ENCODE data around the gene DEAF1. TPM values are rescaled to one million over a fixed set of nuclear protein-coding genes. Genes with fewer than 3 reads are reported as not detected.
A peak's percentile ranks its signal among the peaks of the same experiment; 100 is the strongest.

The DEAF1 gene
- total and polyA plus RNA-seq, 2 of the 13 experiments (the other 11 are each of a cell fraction or from before 2014, with no cell fraction given): 22.3 to 29.6 TPM

DNA sequence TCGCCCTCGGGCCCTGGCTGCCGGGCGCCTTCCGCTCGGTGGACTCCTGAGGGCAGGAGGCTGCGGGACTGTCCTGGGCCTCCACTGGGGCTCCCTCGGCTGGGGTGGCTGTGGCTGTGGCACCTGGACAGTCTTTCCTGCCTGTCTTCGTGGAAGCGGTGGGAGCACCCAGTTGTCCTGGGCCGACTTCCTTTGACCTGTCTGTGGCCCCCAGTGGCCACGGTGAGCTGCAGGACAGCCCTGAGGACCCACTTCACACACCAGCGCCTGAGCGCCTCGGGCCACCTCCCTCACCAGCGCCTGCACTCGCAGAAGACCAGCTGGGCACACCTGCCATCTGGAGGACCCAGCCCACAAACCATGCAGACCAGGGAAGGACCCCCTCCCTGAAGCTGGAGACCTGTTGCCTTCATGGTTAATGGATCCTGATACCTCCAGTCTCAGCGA, 9.2 kb upstream of the DEAF1 start (continued):
- no peak for TF ChIP-seq ZNF362 (CRISPR knock-in tag; IDR thresholded peaks at IDR 0.05; ENCODE audit: borderline replicate concordance)
- no peak for TF ChIP-seq ZNF337 (CRISPR knock-in tag; IDR thresholded peaks at IDR 0.05; ENCODE audit: borderline replicate concordance, low read depth)
- no peak for TF ChIP-seq ZNF282 (IDR thresholded peaks at IDR 0.05; ENCODE audit: partially characterized antibody)
- TF ChIP-seq ZBTB38 (CRISPR knock-in tag; IDR thresholded peaks at IDR 0.05): peak; percentile 56; the same call in 1 of the 2 replicates
- TF ChIP-seq, protein P1, sequence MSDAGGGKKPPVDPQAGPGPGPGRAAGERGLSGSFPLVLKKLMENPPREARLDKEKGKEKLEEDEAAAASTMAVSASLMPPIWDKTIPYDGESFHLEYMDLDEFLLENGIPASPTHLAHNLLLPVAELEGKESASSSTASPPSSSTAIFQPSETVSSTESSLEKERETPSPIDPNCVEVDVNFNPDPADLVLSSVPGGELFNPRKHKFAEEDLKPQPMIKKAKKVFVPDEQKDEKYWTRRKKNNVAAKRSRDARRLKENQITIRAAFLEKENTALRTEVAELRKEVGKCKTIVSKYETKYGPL (CRISPR knock-in tag; IDR thresholded peaks at IDR 0.05): no peak
- TF ChIP-seq ZBTB33 (CRISPR knock-in tag; IDR thresholded peaks at IDR 0.05): peak; percentile 76

GRCh38 chr11:703506-703905, 8.5 kb upstream of the DEAF1 start:
- DNase-seq (ENCODE audit: low spot score) (no peak), ATAC-seq (no peak), FAIRE-seq (no peak)
- in situ Hi-C loops (cut with HindIII; ENCODE audit: extremely low pct_ligation_motif_present, low pct_unique_long_range_greater_than_20kb): no loop called here
- Histone ChIP-seq H2AFZ (ENCODE audit: low read length) (no peak overlapping the region), H3K27ac (ENCODE audit: extremely low read length, insufficient read depth, low read length) (peak overlapping the region; percentile 96), H3K9me3 (ENCODE audit: low read length) (no peaks in the 10 kb centered on the region), H3K36me3 (replicated peaks in 1 of 2; ENCODE audit: control insufficient read depth in 1 of 2, insufficient read depth in 2 of 2, low read length in 2 of 2) (peaks cover 2 to 8% of the 10 kb centered on the region in 2 experiments; a peak in 4 of 5 replicates), H3K4me1 (ENCODE audit: insufficient read depth, low read length) (peaks cover 66% of the 10 kb centered on the region), H4K20me1 (ENCODE audit: insufficient read depth, low read length) (no peaks in the 10 kb centered on the region), H3K4me3 (replicated peaks in 1 of 3; ENCODE audit: insufficient read depth in 1 of 3, low read depth in 2 of 3, low read length in 3 of 3) (no peak overlapping the region), H3K9ac (ENCODE audit: insufficient read depth, low read depth, low read length) (peak overlapping the region; percentile 46; the same call in 1 of the 2 replicates), H3K4me2 (ENCODE audit: low read depth, low read length) (peak overlapping the region; percentile 82), H3K79me2 (ENCODE audit: insufficient read depth, low read length) (peaks cover 29% of the 10 kb centered on the region), H3K27me3 (ENCODE audit: control insufficient read depth in 1 of 2, insufficient read depth in 2 of 2, low read length in 2 of 2) (no peaks in the 10 kb centered on the region; a peak in 1 of 5 replicates)
- WGBS (ENCODE audit: low lambda C conversion rate): 76% methylated on average over 9 of the region's 9 CpGs
- intact Hi-C loops (cut with micrococcal nuclease; ENCODE audit: unreplicated experiment): loop anchor here (10.0 kb wide), 1 partner anchor 49 kb away; no protein-coding TSS in a partner anchor
- BruUV-seq (replicated peaks): TSS peak; percentile 37
- POLR2A ChIA-PET: interaction anchor here (1.7 to 7.9 kb wide), 4 partner anchors 7 to 143 kb away, joined by 7 to 203 read pairs (median 108); partner anchors contain the start of genes DEAF1, LMNTD2, RASSF7 and TMEM80
- CTCF ChIA-PET (ENCODE audit: low intra/inter-chr PET ratio, low total read pairs): no interaction called here
- TF ChIP-seq, protein P2, sequence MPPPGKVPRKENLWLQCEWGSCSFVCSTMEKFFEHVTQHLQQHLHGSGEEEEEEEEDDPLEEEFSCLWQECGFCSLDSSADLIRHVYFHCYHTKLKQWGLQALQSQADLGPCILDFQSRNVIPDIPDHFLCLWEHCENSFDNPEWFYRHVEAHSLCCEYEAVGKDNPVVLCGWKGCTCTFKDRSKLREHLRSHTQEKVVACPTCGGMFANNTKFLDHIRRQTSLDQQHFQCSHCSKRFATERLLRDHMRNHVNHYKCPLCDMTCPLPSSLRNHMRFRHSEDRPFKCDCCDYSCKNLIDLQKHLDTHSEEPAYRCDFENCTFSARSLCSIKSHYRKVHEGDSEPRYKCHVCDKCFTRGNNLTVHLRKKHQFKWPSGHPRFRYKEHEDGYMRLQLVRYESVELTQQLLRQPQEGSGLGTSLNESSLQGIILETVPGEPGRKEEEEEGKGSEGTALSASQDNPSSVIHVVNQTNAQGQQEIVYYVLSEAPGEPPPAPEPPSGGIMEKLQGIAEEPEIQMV (CRISPR knock-in tag; IDR thresholded peaks at IDR 0.05; ENCODE audit: low read depth): no peak
- no peak for TF ChIP-seq NBN (conservative IDR thresholded peaks at IDR 0.05)
- peak; percentile 35 for TF ChIP-seq HNF4A (CRISPR knock-in tag; IDR thresholded peaks at IDR 0.05)
- TF ChIP-seq ZNF766 (CRISPR knock-in tag; IDR thresholded peaks at IDR 0.05; ENCODE audit: borderline replicate concordance): no peak
- TF ChIP-seq TEAD2 (CRISPR knock-in tag; IDR thresholded peaks at IDR 0.05): no peak
- 0 out of 2 replicates have a peak, but pooled peaks have one; percentile 21 for TF ChIP-seq ZFY (CRISPR knock-in tag; IDR thresholded peaks at IDR 0.05)
- TF ChIP-seq SAP130 (CRISPR knock-in tag; IDR thresholded peaks at IDR 0.05; ENCODE audit: low read depth): peak; percentile 13; the same call in 1 of the 2 replicates
- TF ChIP-seq ZNF256 (CRISPR knock-in tag; conservative IDR thresholded peaks at IDR 0.05): no peak
- TF ChIP-seq YY1 (IDR thresholded peaks at IDR 0.05; ENCODE audit: insufficient read depth, insufficient replicate concordance, low read depth, low read length): no peak
- TF ChIP-seq ZNF274 (CRISPR knock-in tag; IDR thresholded peaks at IDR 0.05): no peak
- TF ChIP-seq ZNF180 (CRISPR knock-in tag; IDR thresholded peaks at IDR 0.05; ENCODE audit: borderline replicate concordance, low read depth): no peak
- no peak for TF ChIP-seq ZNF597 (CRISPR knock-in tag; IDR thresholded peaks at IDR 0.05)
